HG03558 (cell line): ENCODE results near the gene DCUN1D4.

ENCODE experiments used
- ATAC-seq: cut with Tn5 transposase; IDR thresholded peaks from one replicate; pipeline ENCODE4 v1.9.1; 2021; ENCODE audit warnings: moderate number of reproducible peaks; ENCODE audit not compliant: unreplicated experiment; ENCODE audit errors: extremely low read depth

DCUN1D4 gene

DNA sequence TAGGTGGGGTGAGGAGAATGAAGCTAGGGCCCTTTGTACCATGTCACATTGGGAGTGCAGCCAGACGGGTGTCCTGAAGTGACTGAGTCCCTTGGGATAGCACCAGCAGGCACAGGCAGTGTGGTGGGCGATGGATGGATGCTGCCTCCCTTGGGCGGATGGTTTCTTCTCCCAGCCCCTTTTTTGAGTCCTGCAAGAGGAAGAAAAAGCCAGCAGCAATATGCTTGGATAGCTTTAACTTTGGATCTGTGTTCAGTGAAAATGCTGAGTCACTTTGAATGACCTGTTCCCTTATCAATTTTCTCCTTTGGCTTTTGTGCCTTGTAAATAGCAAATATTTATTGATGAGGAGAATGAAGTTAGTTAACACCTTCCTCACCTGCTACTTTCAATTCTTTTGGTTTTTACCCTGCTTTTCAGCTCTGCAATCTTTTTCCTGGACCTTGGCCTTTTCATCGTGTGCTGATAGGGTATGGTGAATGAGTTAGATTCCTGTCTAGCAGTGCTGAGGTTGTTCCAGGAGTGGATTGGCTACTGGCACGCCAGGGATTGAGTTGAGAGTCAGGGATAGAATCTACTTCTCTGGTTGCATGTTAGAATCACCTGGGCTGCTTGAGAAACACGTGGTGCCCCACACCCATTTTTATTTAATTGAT lies 10.2 kb downstream of the DCUN1D4 start:
- no peak for ATAC-seq

DNA sequence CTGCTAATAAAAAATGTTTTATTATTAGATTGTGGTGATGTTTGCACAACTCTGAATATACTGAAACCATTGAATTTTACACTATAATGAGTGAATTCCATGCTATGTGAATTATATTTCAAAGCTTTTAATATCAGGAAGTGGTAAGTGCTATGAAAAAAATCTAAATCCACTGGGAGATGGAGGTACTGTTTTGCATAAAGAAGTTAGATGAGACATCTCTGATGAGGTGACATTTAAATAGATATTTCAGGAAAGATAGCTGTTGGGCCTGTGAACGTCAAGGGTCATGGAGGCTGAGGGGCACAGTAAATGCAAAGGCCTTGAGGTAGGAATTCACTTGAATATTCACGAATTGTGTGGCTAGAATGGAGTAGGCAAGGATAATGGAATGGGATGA lies 12.3 kb downstream of the DCUN1D4 start:
- ATAC-seq: no peak

DNA sequence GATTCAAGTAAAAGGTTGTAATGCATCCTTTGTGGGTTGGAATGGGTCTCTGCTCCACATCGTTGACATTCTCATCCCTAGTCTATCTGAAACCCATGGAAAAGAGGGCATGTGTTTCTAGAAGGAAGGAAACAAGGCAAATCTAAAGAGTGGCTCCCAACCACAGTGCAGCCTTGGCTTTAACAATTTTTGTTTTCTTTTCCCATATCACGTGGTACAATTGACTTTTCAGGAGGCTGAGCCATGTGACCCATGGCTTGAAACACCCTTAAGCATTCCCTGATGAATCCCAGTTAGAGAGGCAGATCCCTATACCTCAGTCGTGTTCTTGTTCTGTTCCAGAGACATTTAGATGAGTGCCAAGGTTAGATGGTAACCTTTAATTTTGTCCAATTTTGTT lies 12.8 kb downstream of the DCUN1D4 start:
- no peak for ATAC-seq

DNA sequence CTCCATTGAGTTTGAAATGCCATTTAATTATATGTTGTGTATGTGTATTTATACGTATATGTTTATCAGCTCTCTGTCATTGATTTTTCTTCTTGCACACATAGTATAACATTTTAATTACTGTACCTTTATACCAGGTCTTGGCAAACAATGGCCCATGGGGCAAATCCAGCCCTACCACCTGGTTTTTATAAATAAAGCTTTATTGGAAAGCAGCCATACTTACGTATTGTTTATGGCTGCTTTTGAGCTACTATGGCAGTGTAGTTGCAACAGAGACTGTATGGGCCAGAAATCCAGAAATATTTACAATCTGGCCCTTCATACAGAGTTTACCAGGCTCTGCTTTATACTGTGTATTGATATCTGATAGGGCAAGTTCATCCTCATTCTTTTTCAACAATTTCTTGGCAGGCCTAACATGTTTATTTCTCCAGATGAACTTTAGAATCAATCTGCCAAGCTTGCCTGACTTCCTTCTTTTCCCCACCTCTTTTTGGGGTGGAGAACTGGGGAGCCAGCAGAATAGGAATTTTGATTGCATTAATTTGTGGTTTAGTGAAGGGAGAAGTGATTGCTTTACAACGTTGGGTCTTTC lies 15.8 kb downstream of the DCUN1D4 start:
- no peak for ATAC-seq

DNA sequence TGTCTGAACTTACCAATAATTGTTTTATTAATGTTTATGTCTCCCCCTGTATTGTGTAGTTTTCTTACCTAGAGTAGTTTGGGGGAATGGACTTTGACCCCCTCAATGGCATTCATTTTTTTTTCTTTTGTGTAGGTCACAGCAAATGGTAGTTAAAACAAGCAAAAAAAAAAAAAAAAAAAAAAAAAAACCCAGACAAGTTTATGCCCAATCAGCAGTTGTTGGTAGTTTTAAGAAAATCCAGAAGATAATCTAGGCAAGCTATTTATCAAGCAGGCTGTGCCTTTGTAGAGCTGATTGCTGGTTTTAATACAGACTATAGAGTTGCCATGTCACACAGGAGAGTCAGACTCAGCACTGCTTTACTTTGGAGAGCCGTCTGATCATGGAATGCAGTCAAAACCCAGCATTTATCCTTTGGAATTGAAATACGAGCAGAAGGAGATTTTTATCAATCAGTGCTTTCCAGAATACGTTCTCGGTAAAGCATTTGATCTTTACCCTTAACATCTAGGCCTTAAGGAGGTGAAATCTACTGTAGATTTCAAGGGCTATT lies 16.6 kb downstream of the DCUN1D4 start:
- ATAC-seq: no peak

DNA sequence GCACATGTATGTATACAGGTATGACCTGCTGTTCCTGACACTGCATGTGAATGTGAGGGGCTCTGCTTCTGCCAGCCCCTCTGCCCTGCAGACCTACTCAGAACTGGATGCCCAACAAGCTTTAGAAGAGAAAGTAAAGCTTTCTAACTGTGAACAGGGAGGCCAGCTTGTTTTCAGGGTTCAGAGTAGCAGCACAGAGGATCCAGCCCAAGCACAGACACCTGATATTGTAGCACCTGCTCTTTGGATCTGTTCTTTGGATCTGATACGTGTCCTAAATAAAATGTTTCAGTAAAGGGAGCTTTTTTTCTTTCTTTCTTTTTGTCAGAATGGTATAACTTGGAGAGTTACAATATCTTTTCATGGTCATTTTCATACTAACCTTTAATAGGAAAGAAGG lies 19.2 kb downstream of the DCUN1D4 start:
- ATAC-seq: no peak

DNA sequence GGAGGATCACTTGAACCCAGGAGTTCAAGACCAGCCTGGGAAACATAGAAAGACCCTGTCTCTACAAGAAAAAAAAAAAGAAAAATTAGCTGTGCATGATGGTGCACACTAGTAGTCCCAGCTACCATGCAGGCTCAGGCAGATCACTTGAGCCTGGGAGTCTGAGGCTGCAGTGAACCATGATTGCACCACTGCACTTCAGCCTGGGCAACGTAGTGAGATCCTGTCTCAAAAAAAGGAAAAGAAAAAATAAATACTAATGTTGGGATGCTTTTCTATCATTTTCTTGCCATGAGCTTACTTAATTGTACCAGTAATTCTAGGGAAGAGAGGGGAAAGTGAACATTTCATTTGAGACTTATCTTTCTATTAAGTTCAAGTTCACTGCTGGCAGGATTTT lies 19.8 kb downstream of the DCUN1D4 start:
- ATAC-seq: no peak

DNA sequence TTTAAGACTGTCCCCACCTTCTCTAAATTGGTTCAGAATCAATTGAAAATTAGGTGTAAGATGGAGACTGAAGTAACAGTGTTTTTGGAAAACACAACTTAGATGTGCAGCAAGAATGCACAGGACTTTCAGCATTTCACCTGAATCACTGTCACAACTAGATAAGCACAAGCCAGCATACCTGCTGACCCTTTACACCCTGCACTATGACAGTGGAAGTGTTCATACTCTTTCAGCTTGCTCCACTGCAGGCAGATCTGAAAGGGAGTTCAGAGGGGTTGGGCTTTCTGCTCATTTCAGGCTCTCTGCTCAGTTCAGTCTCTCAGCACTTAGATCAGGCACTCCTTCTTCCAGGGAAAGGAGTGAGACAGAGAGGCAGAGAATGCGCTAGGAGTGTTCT lies 22.8 kb downstream of the DCUN1D4 start:
- no peak for ATAC-seq

DNA sequence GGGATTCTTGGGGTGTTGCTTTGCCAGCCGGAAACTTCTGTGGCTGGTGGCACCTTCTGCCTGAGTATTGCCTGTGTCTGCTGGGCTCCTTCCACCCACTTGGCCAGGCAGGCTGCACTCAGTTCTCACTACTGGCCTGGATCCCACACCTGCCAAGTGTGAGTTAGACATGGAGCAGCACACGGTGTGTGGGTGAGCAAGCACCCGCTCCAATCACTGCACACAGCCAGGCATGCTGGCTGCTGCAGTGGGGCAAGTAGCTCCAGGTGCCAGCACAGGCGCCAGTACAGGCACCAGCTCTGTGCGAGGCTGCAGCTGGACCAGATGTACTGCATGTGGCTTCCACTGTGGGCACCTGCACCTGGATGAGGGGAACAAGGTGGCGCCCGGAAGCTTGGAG lies 23.9 kb downstream of the DCUN1D4 start:
- ATAC-seq: no peak

DNA sequence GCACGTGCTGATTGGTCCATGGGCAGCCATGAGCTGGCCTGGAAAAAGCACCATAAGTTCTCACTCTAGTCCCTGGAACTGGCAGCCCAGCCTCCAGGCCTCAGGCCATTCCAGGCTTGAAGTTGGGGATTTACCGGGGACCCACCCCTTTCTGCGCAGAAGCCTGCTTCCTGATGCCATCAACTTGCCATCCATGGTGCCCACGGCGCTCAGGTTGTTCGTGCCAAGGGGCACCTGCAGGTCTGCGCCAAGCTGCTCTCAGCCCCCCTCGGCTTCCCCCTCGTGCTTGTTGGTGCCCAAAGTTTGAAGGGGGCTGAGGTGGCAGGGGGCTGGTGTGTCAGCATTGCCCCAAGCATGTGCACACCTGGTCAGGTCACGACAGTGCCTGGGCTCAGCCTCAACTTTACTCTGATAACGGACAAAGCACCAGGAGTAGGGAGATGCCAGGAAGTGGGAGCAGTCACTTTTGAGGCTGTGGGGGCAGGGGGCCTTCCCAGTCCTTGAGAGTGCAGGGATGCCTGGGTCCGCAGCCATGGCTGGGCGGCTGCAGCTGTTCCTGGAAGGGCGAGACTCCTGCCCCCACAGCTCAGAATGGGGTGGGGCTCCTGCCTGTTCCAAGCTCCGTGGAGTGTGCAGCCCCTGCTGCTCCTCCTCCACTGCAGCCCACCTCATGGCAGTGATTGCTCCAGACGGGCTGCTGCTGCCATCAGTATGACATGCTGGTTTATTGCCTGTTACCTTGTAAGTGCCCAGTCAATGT lies 24.9 kb downstream of the DCUN1D4 start:
- ATAC-seq: no peak

DNA sequence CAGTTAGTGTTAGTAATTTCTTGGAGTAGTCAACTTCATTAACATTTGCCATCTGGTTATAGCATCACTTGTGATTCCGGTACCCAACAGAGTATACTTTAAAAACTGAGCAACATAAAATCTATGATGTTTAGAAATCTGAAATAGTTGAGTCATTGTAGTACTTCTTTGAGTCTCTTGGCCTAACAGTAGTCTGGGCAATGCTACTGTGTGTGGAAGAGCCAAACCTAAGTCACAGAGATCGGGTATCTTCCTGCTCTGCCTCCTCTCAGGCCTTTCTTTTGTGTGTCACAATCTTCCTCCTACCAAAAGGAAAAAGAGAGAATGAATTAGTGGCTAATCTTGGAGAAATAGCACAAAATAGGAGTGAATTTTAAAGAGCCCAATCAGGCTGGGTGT lies 25.5 kb downstream of the DCUN1D4 start:
- no peak for ATAC-seq

DNA sequence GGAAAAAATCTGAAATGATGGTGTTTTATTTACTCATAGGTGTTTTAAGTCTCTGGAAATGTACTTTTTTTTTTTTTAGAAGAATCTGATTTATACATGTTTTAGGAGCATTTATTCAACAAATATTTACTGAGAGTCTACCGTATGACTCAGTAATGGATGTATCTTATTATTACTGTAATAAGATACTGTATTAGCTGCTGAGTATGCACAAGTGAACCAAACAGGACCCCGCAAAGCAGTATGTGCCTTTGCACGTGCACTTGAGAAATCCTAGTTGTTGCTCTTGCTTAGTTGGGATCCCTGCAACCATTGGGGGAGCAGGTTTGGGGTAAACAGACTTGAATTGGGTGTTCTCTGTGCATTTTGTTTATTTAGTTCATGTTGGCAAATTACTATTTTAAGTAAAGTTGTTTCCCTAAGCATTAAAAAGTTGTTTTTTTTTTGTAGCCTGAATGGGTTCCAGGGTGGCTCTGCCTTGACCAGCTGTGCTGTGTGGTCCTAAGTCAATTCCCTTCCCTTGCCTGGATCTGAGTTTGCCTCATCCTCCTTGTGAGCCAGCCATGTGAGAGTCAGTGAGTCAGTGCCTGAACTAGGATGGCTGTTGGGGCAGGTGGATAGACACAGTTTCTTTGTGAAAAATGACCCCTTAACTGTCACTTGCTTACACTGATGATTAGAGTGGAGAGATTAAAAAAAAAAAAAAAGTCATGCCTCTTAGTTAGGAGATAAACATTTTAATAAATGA lies 27.7 kb downstream of the DCUN1D4 start:
- ATAC-seq: no peak

DNA sequence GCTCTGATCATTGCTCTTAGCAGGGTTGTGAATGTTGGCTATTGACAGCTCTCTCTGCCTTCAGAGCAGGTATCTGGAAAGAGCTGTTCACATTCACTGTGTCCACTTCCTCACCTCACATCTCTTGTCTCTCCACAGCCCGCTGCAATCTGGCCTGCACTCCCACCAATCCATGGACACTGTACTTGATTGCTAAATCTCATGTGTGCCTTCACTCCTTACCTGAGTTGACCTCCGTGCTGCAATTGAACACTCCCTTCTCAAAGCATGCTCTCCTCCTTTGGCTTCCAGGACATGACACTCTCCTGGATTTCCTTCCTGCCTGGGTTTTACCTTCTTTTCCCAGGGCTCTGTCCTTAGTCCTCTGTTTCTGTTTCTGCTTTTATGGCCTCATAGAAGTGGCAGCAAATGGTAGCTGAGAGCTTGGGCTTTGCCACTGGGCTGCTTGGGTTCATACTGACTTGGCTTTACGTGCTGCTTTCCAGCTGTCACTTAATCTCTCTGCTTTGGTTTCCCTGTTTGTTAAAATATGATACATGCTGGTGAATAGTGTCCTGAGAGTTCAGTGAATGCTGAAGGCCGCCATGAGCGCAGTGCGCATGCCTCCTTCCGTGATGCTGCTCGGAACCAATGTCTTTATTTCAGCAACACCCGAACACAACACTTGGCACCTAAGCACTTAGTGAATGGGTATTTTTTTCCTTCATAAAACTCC lies 29.5 kb downstream of the DCUN1D4 start:
- ATAC-seq: no peak

DNA sequence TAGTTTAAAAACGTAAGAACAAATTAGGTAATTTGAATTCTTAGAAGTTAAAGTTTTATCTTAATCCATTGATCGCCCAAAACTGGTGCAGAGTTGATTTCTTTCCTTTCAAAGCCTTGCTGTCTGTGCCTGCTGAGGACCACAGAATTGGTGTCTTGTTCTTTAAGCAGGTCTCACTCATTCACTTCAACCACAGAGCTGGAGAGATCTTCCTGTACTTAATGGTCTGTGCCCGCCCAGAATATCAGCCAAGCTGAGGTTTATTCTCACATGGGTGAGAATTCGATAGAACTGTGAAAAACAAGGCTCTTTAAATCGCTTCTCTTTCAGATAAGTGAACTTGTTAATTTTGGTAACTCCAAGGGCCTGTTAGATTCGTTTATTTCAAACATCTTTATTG lies 31.6 kb downstream of the DCUN1D4 start:
- no peak for ATAC-seq

DNA sequence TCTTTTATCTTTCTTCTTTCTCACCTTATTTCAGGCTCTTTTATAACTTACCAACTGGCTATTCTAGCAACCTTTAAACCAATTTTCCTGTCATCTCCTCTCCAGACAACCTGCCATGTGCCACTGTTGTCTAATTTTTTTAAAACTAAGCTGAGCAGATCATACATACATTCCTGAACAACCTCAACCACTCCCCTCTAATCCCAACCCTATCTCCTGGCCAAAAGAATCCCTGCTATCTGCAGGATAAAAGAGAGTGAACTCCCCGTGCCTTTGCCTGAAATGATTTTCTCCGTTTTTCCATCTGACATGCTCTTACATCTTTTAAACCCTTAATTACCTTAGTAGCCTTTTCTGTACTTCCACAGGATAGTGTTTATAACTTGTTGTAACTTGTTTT lies 35.5 kb downstream of the DCUN1D4 start:
- ATAC-seq: no peak

DNA sequence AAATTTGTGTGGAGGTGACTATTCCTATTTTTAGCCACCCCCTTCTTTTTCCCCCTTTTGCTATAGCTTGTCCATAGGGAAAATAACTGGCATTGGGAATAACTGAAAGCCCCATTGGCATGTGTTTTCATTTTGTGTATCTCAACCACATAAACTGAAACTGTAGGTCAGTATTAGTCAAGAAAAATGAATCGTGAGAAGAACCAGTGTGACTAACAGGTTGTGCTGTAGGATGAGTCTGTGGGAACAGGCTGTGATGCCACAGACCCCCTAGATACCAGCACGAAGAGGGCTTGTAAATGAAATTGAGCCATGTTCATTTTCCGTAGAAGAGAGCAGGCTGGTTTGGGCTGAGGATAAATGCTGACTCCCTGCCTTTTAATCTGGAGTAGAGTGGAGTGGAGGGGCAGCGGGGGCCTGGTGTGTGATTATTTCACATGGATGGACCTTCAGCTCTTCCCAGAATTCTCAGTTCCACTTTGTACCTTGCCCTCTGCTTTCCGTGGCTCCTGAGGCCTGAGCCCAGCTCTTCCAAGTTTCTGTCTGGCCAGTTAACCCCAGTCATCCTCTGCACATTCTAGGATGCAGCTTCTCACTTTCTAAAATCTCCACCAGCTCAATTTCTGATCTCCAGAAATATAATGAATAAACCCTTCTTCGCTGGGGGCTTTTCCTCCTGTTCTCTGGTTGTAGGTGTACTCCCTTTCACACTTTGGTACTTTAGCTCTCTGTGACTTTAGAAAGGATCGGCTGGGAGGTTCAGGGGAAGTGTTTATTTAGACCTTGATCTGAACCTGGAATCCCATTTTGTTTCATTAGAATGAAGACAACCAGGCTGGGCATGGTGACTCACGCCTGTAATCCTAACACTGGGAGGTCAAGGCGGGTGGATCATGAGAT lies 37.3 kb downstream of the DCUN1D4 start:
- ATAC-seq: no peak

DNA sequence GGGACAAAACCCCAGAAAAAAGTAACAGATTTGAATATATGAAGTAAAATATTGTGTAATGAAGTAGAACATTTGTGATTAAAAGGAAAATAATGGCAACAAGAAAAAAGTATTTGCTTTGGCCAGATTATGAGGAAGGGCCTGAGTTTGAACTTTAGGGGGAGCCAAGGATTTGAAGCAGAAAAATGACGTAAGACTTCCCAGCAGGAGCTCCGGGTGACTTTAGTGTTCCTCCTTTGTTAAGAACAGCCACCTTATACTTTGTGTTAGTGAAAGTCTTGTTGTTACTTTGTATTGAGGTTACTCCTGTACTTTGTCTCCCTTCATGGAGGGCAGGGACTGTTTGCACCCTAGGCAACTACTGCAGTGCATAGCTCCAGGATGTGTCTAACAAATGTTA lies 41.1 kb downstream of the DCUN1D4 start:
- ATAC-seq: no peak

DNA sequence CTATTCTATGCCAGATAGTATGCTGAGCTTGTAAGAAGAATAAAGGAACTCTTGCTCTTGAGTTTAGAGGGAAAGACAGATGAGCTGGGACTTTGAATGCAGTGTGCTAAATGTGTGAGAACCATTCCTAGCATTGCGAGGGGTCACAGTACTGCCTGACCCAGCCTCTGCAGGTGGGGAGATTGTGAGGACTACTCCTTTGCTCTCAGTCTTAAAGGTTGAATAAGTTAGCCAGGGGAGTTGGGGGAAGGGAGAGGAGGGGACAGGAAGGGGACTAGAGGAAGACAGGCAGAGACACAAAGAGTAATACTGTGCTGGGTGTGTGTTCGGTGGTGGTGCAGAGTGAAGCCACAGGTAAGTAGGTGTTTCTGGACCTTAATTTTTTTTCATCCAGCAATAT lies 41.7 kb downstream of the DCUN1D4 start:
- ATAC-seq: no peak

DNA sequence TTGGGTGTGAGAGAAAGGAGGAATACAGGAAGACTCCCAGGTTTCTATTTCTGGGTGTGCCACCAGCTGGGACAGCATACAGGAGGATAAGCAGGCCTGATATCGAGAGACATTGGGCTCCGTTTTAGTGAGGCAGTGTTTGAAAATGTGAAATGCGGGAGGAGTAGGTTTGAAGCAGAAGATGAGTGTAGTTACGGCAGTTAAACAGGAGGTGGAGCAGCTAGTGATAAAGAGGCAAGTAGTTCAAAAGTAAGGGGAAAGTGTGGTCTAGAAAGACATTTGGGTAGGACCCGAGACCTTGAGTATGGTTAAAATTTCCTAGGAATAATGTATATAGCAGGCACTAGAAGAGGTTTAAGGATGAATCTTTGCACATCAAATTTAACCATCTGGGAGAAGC lies 42.4 kb downstream of the DCUN1D4 start:
- peak; percentile 54 for ATAC-seq
